MM.1S (cell line): ENCODE data around the gene TMEM178B.

ENCODE experiments used
- CTCF ChIP-seq: fragments of 300-600 bp; sonication (generic); IDR thresholded peaks from 2 replicates; pipeline ENCODE4 v1.5.1; 2016; ENCODE audit warnings: antibody characterized with exemption, low read length, mixed read lengths
- EZH2phosphoT487 ChIP-seq: fragments of 300-600 bp; sonication (generic); IDR thresholded peaks from 2 replicates; pipeline ENCODE4 v1.6.1; 2018; ENCODE audit warnings: antibody characterized with exemption, low read length

- TF ChIP-seq CTCF (no peak), EZH2phosphoT487 (no peak)
Observed at GRCh38 chr7:141114029-141114664, 40.3 kb downstream of the TMEM178B start.
